Mucosa of descending colon (tissue), 3 donors: ENCODE measurements around the gene KASH5. TPM values are rescaled to one million over a fixed set of nuclear protein-coding genes. Genes with fewer than 3 reads are reported as not detected.

Experiments
- ATAC-seq: fragments of 200-7000 bp; cut with Tn5 transposase; one replicate; pipeline ENCODE4 v1.9.1; 2020; ENCODE audit warnings: mild to moderate bottlenecking, moderate library complexity
- DNase-seq, 3 donors: peaks; one replicate each; pipeline ENCODE4 v3.0.0-alpha.2; 2020
- H3K36me3 ChIP-seq: fragments of 200-600 bp; one replicate; pipeline ENCODE4 v1.8.0; 2021; ENCODE audit warnings: low read depth, mild to moderate bottlenecking
- H3K4me1 ChIP-seq: fragments of 200-600 bp; one replicate; pipeline ENCODE4 v1.8.0; 2021; ENCODE audit warnings: low read depth, mild to moderate bottlenecking
- H3K4me3 ChIP-seq: fragments of 200-600 bp; one replicate; pipeline ENCODE4 v1.8.0; 2021; ENCODE audit warnings: mild to moderate bottlenecking
- H3K9me3 ChIP-seq: fragments of 200-600 bp; one replicate; pipeline ENCODE4 v1.8.0; 2021; ENCODE audit warnings: mild to moderate bottlenecking
- intact Hi-C, 2 donors: fragments of 100-400 bp; cut with DNase I in 1 of 2; cut with micrococcal nuclease in 1 of 2; formaldehyde crosslinking; loops; one replicate each; pipeline versions ENCODE4 v1.11.0 to v1.11.1; 2022; cut with DNase I, micrococcal nuclease
- total RNA-seq, 3 donors: library from RNA; stranded (reverse); fragmentation: NEBNext Ultra II Directional in 2 of 3; extraction: Animal tissue kit (Norgen Biotek cat#: 25700) in 2 of 3; gene quantifications; one replicate each; pipeline versions ENCODE4 v1.2.1 to v1.2.4, GENCODE V29; 2021 to 2023
- TF ChIP-seq, protein P1 (sequence below): fragments of 200-600 bp; IDR thresholded peaks from one replicate; pipeline ENCODE4 v1.8.0; 2022; ENCODE audit warnings: antibody characterized with exemption, mild to moderate bottlenecking
- donor health status: DM: no; HTN: no; CAD: no; lungs with moderate emphysema.
- donor health status: DM: no; HTN: no; CAD: no.
- donor health status: DM: no; HTN: yes; CAD: no.

The KASH5 gene
- total RNA-seq, 3 donors from 2014 or later, result not detected

DNA sequence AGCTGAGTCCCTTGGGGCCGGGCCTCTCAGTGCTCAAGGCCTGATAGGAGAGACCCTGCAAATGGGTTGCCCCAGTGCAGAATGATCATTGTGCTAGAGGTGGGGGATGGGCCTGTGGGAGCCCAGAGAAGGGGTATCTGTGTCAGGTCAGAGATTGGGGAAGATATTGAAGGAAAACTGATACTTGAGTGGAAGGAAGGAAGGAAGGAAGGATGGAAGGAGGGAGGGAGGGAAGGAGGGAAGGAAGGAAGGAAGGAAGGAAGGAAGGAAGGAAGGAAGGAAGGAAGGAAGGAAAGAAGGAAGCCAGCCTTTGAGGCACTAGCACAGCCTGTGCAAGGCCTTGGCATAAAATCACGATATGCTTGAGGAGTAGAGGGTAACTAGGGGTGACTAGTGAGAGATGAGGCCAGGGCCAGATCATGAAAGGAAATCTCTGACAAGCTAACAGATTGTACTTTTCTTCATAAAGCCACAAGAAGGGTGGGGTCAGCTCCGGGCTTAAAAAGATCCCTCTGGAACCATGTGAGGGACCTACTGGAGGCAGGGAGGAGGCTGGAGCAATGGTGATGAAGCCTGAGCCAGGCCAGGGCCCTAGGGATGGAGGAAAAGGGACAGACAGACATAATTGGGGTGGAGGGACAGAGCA lies 23.8 kb downstream of the KASH5 start:
- H3K4me3 ChIP-seq, result no peak overlapping the region
- DNase-seq, result no peak
- H3K4me1 ChIP-seq, result peaks cover 6% of the 10 kb centered on the region
- H3K9me3 ChIP-seq, result no peaks in the 10 kb centered on the region
- no peaks in the 10 kb centered on the region for H3K36me3 ChIP-seq
- intact Hi-C loops, result no loop called here
- ATAC-seq, result no peak
- TF ChIP-seq, protein P1, sequence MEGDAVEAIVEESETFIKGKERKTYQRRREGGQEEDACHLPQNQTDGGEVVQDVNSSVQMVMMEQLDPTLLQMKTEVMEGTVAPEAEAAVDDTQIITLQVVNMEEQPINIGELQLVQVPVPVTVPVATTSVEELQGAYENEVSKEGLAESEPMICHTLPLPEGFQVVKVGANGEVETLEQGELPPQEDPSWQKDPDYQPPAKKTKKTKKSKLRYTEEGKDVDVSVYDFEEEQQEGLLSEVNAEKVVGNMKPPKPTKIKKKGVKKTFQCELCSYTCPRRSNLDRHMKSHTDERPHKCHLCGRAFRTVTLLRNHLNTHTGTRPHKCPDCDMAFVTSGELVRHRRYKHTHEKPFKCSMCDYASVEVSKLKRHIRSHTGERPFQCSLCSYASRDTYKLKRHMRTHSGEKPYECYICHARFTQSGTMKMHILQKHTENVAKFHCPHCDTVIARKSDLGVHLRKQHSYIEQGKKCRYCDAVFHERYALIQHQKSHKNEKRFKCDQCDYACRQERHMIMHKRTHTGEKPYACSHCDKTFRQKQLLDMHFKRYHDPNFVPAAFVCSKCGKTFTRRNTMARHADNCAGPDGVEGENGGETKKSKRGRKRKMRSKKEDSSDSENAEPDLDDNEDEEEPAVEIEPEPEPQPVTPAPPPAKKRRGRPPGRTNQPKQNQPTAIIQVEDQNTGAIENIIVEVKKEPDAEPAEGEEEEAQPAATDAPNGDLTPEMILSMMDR, result no peak

DNA sequence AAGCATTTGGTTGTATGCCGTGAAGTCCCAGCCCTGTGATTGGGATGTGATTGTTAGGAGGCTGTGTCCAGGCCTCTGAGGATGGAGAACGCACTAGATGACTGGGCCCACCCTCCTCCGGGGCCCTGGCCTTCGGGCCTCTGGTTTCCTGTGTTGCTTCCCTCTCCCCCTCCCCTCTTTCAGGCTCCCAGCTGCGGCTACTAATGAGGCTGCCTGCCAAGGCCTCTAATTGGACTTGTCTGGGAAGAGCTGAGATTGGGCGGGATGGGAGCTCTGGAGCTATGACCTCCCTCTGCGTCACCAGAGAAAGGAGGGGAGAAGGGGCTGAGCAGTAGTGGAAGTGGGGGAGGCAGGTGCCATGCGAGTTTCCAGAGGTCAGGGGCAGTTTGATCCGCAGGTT lies 25.3 kb downstream of the KASH5 start:
- Histone ChIP-seq H3K4me1 (peaks cover 6% of the 10 kb centered on the region), H3K9me3 (no peaks in the 10 kb centered on the region), H3K36me3 (no peaks in the 10 kb centered on the region), H3K4me3 (no peak overlapping the region)
- ATAC-seq (no peak), DNase-seq (no peak)
- intact Hi-C loops, result no loop called here
- TF ChIP-seq, protein P1, result no peak

DNA sequence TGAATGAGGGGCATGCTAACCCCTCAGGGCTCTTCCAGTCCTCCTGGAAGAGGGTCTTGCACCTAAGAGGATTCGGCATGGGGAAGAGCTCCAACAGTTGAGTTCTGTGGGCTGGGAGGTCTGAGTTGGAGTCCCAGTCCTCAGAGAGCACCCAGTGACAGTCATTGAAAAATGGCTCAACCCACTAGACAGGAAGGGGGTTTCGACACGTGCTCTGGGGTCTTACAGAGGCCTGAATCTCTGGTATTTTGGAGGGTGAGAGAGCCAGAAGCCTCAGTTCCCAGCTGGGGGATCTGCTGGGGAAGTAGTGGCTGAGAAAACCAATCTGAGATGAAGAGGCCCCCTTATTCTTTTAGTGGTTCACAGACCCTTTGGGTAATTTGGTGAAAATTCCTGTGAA lies 26.2 kb downstream of the KASH5 start:
- intact Hi-C loops, result no loop called here
- Histone ChIP-seq H3K9me3 (no peaks in the 10 kb centered on the region), H3K4me3 (no peak overlapping the region), H3K4me1 (peaks cover 3% of the 10 kb centered on the region), H3K36me3 (no peaks in the 10 kb centered on the region)
- no peak for DNase-seq
- TF ChIP-seq, protein P1, result no peak
- ATAC-seq, result no peak

DNA sequence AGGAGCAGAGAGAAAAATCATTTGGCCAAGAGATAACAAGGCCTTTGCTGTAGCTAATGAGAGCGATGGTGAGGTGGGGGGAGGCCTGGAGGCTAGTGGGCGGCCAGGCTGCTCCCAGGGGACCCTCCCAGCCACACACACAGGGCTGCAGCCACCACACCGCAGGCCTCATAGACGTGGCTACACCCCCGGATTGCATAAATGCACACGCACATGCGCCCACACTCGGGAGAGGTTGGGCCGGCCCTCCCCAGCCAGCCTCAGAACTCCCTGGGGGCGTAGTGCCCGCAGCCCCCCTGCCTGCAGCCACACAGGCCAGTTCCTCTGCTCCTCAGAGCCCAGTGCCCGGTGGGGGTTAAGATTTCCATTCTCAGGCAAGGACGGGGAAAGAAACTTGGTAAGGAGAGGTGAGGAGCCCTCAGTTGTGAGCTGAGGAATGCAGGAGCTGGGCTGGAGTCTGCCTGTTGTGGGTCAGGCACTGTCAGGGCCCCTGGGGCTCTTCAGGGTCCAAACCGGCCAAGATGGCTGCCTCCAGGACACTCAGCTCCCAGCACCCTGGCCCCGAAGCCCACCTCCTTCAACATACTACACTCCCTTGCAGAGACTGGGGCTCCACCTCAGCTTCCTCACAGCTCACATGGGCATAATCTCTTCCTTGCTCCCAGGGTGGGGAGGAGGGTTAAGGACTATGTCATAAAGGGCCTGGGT lies 27.2 kb downstream of the KASH5 start:
- H3K4me1 ChIP-seq, result no peaks in the 10 kb centered on the region
- no peaks in the 10 kb centered on the region for H3K9me3 ChIP-seq
- intact Hi-C loops, result no loop called here
- H3K36me3 ChIP-seq, result no peaks in the 10 kb centered on the region
- ATAC-seq (no peak), DNase-seq (no peak)
- H3K4me3 ChIP-seq, result no peak overlapping the region
- TF ChIP-seq, protein P1, result no peak

DNA sequence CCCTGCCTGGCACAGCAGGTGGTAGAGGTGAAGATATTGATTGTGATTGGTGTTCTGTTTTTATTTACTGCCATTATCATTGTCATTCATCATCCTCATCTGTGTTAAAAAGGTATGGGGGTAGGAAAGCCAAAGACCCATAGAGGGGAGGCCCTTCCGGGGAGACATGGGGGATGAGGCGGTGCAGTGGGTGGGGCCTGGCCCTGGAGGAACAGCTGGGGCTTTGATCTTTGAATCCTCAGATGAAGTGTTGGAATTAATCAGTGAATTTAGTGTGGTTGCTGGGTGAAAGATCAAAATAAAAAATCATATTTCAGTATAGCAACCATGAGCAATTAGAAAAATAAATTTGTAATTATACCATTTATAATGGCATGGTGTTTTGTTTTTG lies 27.8 kb downstream of the KASH5 start:
- ATAC-seq (no peak), DNase-seq (no peak)
- TF ChIP-seq, protein P1, result no peak
- no peak overlapping the region for H3K4me3 ChIP-seq
- no peaks in the 10 kb centered on the region for H3K36me3 ChIP-seq
- H3K9me3 ChIP-seq, result no peaks in the 10 kb centered on the region
- no peaks in the 10 kb centered on the region for H3K4me1 ChIP-seq
- intact Hi-C loops, result no loop called here
